Heart left ventricle (tissue), 13 donors: Measurements from ENCODE around the gene IMMP2L.

Experiments used
- CTCF ChIP-seq, 12 donors: fragments of 200-600 bp; sonication (generic) in 4 of 12; IDR thresholded peaks; one replicate each; pipeline versions ENCODE4 v1.5.0 to v1.8.0; 2018 to 2022; ENCODE audit warnings: antibody characterized with exemption in 12 of 12, mild to moderate bottlenecking in 5 of 12
- POLR2A ChIP-seq, 2 donors: fragments of 450-650 bp; IDR thresholded peaks; one replicate each; pipeline ENCODE4 v1.6.1; 2017; ENCODE audit warnings: antibody characterized with exemption in 2 of 2, mild to moderate bottlenecking in 2 of 2, moderate library complexity in 2 of 2
- donor health status: ischemic (EF 13 %, LVEDD 7.1; RV severe dilation, severe dysfunction).
- donor health status: DM: no; HTN: yes; CAD: no.
- donor health status: DM: no; HTN: no; CAD: no.
- donor health status: ischemic (EF 25% LVEDD 6.9; RV normal size, moderate dysfunction).
- donor health status: ischemic (EF 25% LVEDD 5.7; RV mildly dilated, moderate dysfunction).
- donor health status: ischemic (EF 35%, LVEDD 5.7; RV mildly dilated, moderate dysfunction).
- donor health status: nonischemic (EF 11% LVEDD 7.7; RV severe dilation, severe dysfunction).
- donor health status: DM: yes; HTN: yes; CAD: no.
- donor health status: PGD.
- donor health status: ischemic (EF 29% LVEDD 5.4; RV normal size, mild dysfunction).
- donor health status: nonischemic (EF 23%, LVEDD 6.1; RV moderate dilation, normal function).

GRCh38 chr7:111004310-111004901 lies 557.9 kb downstream of the IMMP2L start:
- TF ChIP-seq CTCF (IDR thresholded peaks at IDR 0.05), result no peak
- TF ChIP-seq POLR2A (IDR thresholded peaks at IDR 0.05), result no peak
